Heart left ventricle (tissue), 13 donors: ENCODE data around the gene MYL11.

Source experiments
- POLR2A ChIP-seq, 2 donors: fragments of 450-650 bp; IDR thresholded peaks; one replicate each; pipeline ENCODE4 v1.6.1; 2017; ENCODE audit warnings: antibody characterized with exemption in 2 of 2, mild to moderate bottlenecking in 2 of 2, moderate library complexity in 2 of 2
- TF ChIP-seq, protein P1 (sequence below), 12 donors: fragments of 200-600 bp; sonication (generic) in 4 of 12; IDR thresholded peaks; one replicate each; pipeline versions ENCODE4 v1.5.0 to v1.8.0; 2018 to 2022; ENCODE audit warnings: antibody characterized with exemption in 12 of 12, mild to moderate bottlenecking in 5 of 12
- donor health status: ischemic (EF 13 %, LVEDD 7.1; RV severe dilation, severe dysfunction).
- donor health status: DM: no; HTN: yes; CAD: no.
- donor health status: DM: no; HTN: no; CAD: no.
- donor health status: ischemic (EF 25% LVEDD 6.9; RV normal size, moderate dysfunction).
- donor health status: ischemic (EF 25% LVEDD 5.7; RV mildly dilated, moderate dysfunction).
- donor health status: ischemic (EF 35%, LVEDD 5.7; RV mildly dilated, moderate dysfunction).
- donor health status: nonischemic (EF 11% LVEDD 7.7; RV severe dilation, severe dysfunction).
- donor health status: DM: yes; HTN: yes; CAD: no.
- donor health status: PGD.
- donor health status: ischemic (EF 29% LVEDD 5.4; RV normal size, mild dysfunction).
- donor health status: nonischemic (EF 23%, LVEDD 6.1; RV moderate dilation, normal function).

- TF ChIP-seq, protein P1, sequence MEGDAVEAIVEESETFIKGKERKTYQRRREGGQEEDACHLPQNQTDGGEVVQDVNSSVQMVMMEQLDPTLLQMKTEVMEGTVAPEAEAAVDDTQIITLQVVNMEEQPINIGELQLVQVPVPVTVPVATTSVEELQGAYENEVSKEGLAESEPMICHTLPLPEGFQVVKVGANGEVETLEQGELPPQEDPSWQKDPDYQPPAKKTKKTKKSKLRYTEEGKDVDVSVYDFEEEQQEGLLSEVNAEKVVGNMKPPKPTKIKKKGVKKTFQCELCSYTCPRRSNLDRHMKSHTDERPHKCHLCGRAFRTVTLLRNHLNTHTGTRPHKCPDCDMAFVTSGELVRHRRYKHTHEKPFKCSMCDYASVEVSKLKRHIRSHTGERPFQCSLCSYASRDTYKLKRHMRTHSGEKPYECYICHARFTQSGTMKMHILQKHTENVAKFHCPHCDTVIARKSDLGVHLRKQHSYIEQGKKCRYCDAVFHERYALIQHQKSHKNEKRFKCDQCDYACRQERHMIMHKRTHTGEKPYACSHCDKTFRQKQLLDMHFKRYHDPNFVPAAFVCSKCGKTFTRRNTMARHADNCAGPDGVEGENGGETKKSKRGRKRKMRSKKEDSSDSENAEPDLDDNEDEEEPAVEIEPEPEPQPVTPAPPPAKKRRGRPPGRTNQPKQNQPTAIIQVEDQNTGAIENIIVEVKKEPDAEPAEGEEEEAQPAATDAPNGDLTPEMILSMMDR (IDR thresholded peaks at IDR 0.05), result no peak
- no peak for TF ChIP-seq POLR2A (IDR thresholded peaks at IDR 0.05)
Measured at GRCh38 chr16:30354423-30355143, 20.0 kb upstream of the MYL11 start.
